Measurements from ENCODE around the gene LRRC49. TPM values are rescaled to one million over a fixed set of nuclear protein-coding genes. Genes with fewer than 3 reads are reported as not detected.

The LRRC49 gene
- total and polyA plus RNA-seq, 10 of the 15 experiments (the other 5 are each of a cell fraction or from before 2014, with no cell fraction given): 1.4 to 3.7 (median 2.9) TPM

GRCh38 chr15:70950953-70951352 lies 58.3 kb downstream of the LRRC49 start:
- H2AFZ ChIP-seq (ENCODE audit: control insufficient read depth, low read depth, low read length): no peak overlapping the region
- H3K4me3 ChIP-seq: no peak overlapping the region
- CTCF ChIA-PET: no interaction called here
- no peaks in the 10 kb centered on the region for H3K9me3 ChIP-seq (replicated peaks; ENCODE audit: control insufficient read depth, insufficient read depth, low read length)
- no peaks in the 10 kb centered on the region for H4K20me1 ChIP-seq (ENCODE audit: control insufficient read depth, insufficient read depth)
- FAIRE-seq (no peak), DNase-seq (ENCODE audit: low read depth, low spot score) (no peak), ATAC-seq (no peak)
- POLR2A ChIA-PET: no interaction called here
- TF ChIP-seq MEF2A (IDR thresholded peaks at IDR 0.05; ENCODE audit: insufficient read depth, low read depth, low read length) (no peak), TAF1 (IDR thresholded peaks at IDR 0.05; ENCODE audit: borderline replicate concordance, low read depth, low read length) (no peak), ZBTB40 (IDR thresholded peaks at IDR 0.05; ENCODE audit: borderline replicate concordance) (no peak), RB1 (IDR thresholded peaks at IDR 0.05; ENCODE audit: borderline replicate concordance) (no peak), KLF5 (IDR thresholded peaks at IDR 0.05; ENCODE audit: partially characterized antibody) (no peak), NFYA (IDR thresholded peaks at IDR 0.05; ENCODE audit: borderline replicate concordance, low read depth, low read length) (no peak), ATF3 (IDR thresholded peaks at IDR 0.05; ENCODE audit: borderline replicate concordance, extremely low read depth, low read depth, low read length) (no peak), E2F4 (IDR thresholded peaks at IDR 0.05; ENCODE audit: low read depth, low read length) (no peak), ZSCAN29 (IDR thresholded peaks at IDR 0.05) (no peak), RBBP5 (conservative IDR thresholded peaks at IDR 0.05) (no peak), EP300 (IDR thresholded peaks at IDR 0.05; ENCODE audit: borderline replicate concordance in 1 of 2, control insufficient read depth in 1 of 2, low read depth in 2 of 2, low read length in 2 of 2) (no peak), CREM (IDR thresholded peaks at IDR 0.05; ENCODE audit: low read depth) (no peak), NBN (IDR thresholded peaks at IDR 0.05) (no peak), ATF7 (IDR thresholded peaks at IDR 0.05; ENCODE audit: low read depth) (no peak), CREB1 (IDR thresholded peaks at IDR 0.05; ENCODE audit: low read depth) (no peak)
- H3K4me2 ChIP-seq (ENCODE audit: control insufficient read depth, insufficient read depth): no peak overlapping the region
- H3K79me2 ChIP-seq (ENCODE audit: control insufficient read depth, insufficient read depth, low read length): no peaks in the 10 kb centered on the region
- SMC1A ChIA-PET (ENCODE audit: uncharacterized antibody, unreplicated experiment): interaction anchor here (1.3 kb wide), 1 partner anchor 14 kb away, joined by 4 read pairs; no protein-coding TSS in a partner anchor
- intact Hi-C loops (cut with micrococcal nuclease; ENCODE audit: unreplicated experiment): no loop called here
- no TSS peak for BruUV-seq (replicated peaks)
- H3K27ac ChIP-seq (ENCODE audit: control insufficient read depth, insufficient read depth): no peak overlapping the region
- no peaks in the 10 kb centered on the region for H3K27me3 ChIP-seq (replicated peaks in 1 of 2; ENCODE audit: control insufficient read depth in 2 of 2, insufficient read depth in 2 of 2, low read length in 1 of 2)
- in situ Hi-C loops (cut with MboI): loop anchor here (25.0 kb wide), 1 partner anchor 486 kb away; no protein-coding TSS in a partner anchor
- RAD21 ChIA-PET (ENCODE audit: unreplicated experiment): no interaction called here
- H3K36me3 ChIP-seq (ENCODE audit: control insufficient read depth in 2 of 2, insufficient read depth in 2 of 2, low read length in 1 of 2): no peaks in the 10 kb centered on the region
- no peak overlapping the region for H3K9ac ChIP-seq (ENCODE audit: control insufficient read depth, insufficient read depth, low read length)
- H3K4me1 ChIP-seq (ENCODE audit: control insufficient read depth, insufficient read depth, low read length): no peaks in the 10 kb centered on the region

Measured in GM12878 (cell line).